ENCODE results near the gene C5orf24. TPM values are rescaled to one million over a fixed set of nuclear protein-coding genes. Genes with fewer than 3 reads are reported as not detected.

C5orf24 gene
- total RNA-seq, 4 donors from 2014 or later, result 45.3 to 93.8 (median 58.3) TPM

DNA sequence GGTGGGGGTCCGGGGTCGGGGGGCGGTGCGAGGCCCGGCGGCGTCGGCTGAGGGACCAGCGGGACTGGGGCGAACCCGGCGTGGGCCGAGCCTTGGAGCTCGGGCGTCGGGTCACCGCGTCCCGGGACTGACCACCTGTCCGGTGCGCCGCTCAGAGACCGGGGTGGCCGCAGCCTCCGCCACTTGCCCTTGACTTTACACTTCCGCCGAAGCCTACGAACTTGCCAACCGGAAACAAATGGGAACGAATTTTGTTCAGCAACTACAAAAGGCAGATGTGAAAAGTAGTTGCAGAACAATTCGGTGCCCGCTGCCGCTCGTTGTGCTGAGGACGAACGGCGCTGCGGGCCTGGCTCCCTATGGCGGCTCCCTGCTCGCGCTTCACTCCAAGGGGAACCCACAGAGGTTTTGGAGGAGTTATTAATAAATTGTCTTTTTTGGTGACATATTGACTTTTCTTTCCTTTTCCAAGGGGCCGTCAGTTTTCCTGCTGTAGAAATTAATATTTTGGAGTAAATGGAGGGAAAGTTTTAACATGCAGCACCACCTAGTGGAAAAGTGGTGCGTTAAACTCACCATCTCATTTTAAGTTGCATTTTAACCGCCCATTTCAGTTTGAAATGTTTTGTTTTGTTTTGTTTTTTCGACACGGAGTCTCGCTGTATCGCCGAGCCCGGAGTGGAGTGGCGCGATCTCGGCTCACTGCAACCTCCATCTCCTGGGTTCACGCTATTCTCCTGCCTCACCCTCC lies 59.7 kb downstream of the C5orf24 start:
- Histone ChIP-seq H3K27ac (peak overlapping the region; percentile 95 to 100), H3K36me3 (no peaks in the 10 kb centered on the region), H3K9me3 (no peaks in the 10 kb centered on the region), H3K27me3 (no peaks in the 10 kb centered on the region), H3K4me3 (peak overlapping the region; percentile 49 to 96), H3K4me1 (no peaks in the 10 kb centered on the region)
- no peak for TF ChIP-seq POLR2A (IDR thresholded peaks at IDR 0.05)
- TF ChIP-seq, protein P1, sequence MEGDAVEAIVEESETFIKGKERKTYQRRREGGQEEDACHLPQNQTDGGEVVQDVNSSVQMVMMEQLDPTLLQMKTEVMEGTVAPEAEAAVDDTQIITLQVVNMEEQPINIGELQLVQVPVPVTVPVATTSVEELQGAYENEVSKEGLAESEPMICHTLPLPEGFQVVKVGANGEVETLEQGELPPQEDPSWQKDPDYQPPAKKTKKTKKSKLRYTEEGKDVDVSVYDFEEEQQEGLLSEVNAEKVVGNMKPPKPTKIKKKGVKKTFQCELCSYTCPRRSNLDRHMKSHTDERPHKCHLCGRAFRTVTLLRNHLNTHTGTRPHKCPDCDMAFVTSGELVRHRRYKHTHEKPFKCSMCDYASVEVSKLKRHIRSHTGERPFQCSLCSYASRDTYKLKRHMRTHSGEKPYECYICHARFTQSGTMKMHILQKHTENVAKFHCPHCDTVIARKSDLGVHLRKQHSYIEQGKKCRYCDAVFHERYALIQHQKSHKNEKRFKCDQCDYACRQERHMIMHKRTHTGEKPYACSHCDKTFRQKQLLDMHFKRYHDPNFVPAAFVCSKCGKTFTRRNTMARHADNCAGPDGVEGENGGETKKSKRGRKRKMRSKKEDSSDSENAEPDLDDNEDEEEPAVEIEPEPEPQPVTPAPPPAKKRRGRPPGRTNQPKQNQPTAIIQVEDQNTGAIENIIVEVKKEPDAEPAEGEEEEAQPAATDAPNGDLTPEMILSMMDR (IDR thresholded peaks at IDR 0.05), result peak; percentile 69 to 74 (median 72)
- peak; percentile 18 to 49 for DNase-seq
- intact Hi-C loops (cut with DNase I; ENCODE audit: low total_unique reads), result no loop called here

DNA sequence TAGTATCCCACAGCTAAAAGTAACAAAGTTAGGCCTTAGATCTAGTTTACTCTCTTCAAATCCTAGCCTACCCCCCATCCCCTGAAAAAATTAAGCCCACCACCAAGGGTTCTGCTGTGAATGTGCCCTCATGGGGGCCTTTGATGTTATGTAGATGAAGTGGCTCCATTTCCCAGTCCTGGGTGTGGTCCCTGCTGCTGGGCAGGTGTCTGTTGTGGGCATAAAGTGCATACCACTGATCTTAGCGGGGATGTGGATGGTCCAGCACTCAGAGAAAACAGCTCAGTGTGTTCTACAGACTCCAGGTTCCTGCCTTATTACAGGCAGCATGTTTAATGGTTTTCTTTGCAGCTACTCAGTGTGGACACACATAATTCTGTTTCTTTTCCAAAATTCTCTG lies 61.0 kb downstream of the C5orf24 start:
- Histone ChIP-seq H3K4me3 (no peak overlapping the region), H3K27ac (no peak overlapping the region), H3K9me3 (no peaks in the 10 kb centered on the region), H3K36me3 (no peaks in the 10 kb centered on the region), H3K4me1 (no peaks in the 10 kb centered on the region), H3K27me3 (no peaks in the 10 kb centered on the region)
- no peak for DNase-seq
- intact Hi-C loops (cut with DNase I; ENCODE audit: low total_unique reads), result no loop called here
- TF ChIP-seq, protein P1 (IDR thresholded peaks at IDR 0.05), result no peak
- no peak for TF ChIP-seq POLR2A (IDR thresholded peaks at IDR 0.05)

Other genes starting within 250 kb of the C5orf24 start
- 100 to 1,000 TPM in 1 of 4 donors, 10 to 100 TPM in 3; 38.0 to 612 (median 81.9) TPM for gene SAR1B, start 213.1 kb upstream of the C5orf24 start, total RNA-seq
- 10 to 100 TPM in 3 of 4 donors, 1 to 10 TPM in 1; 7.2 to 51.3 (median 30.7) TPM for gene SEC24A, start 197.2 kb upstream of the C5orf24 start, total RNA-seq
- gene CAMLG, start 107.4 kb upstream of the C5orf24 start, total RNA-seq, result 10 to 100 TPM; 44.7 to 56.6 (median 49.4) TPM
- gene DDX46, start 87.2 kb upstream of the C5orf24 start, total RNA-seq, result 10 to 100 TPM; 38.2 to 63.7 (median 47.6) TPM
- 100 to 1,000 TPM in 2 of 4 donors, 10 to 100 TPM in 2; 53.5 to 175 (median 113) TPM for gene TXNDC15, start 28.4 kb downstream of the C5orf24 start, total RNA-seq
- gene PCBD2, start 59.2 kb downstream of the C5orf24 start, total RNA-seq, result 10 to 100 TPM in 2 of 4 donors, 1 to 10 TPM in 2; 1.8 to 15.1 (median 8.2) TPM
- gene CATSPER3, start 121.9 kb downstream of the C5orf24 start, total RNA-seq, result 1 to 10 TPM in 1 of 4 donors, under 1 TPM in 1, not detected in 2; 0.48 to 2.7 TPM
- 1 to 10 TPM in 1 of 4 donors, under 1 TPM in 1, not detected in 2; 0.97 to 1.2 TPM for gene PITX1, start 188.3 kb downstream of the C5orf24 start, total RNA-seq

All from uterus (tissue), 4 donors.